ENCODE data around the gene TRPM7.
"Not testable (repeated sequence)": the region's sequence is repeated elsewhere in the genome, so short reads cannot be mapped to it uniquely, and the experiment has no call there.

DNA sequence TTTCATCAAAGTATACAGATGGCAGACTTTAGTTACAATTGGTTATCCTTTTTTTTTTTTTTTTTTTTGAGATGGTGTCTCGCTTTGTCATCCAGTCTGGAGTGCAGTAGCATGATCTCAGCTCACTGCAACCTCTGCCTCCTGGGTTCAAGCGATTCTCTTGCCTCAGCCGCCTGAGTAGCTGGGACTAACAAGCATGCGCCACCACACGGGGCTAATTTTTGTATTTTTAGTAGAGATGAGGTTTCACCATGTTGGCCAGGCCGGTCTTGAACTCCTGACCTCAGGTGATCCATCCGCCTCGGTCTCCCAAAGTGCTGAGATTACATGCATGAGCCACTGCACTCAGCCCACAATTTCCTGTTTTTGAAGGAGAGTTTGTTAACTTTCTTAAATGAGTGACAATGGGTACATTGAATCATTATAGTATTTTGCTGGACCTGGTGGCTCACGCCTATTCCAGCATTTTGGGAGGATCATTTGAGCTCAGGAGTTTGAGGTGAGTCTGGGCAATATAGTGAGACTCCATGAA lies 8.1 kb upstream of the TRPM7 start:
- TF ChIP-seq, protein P1, sequence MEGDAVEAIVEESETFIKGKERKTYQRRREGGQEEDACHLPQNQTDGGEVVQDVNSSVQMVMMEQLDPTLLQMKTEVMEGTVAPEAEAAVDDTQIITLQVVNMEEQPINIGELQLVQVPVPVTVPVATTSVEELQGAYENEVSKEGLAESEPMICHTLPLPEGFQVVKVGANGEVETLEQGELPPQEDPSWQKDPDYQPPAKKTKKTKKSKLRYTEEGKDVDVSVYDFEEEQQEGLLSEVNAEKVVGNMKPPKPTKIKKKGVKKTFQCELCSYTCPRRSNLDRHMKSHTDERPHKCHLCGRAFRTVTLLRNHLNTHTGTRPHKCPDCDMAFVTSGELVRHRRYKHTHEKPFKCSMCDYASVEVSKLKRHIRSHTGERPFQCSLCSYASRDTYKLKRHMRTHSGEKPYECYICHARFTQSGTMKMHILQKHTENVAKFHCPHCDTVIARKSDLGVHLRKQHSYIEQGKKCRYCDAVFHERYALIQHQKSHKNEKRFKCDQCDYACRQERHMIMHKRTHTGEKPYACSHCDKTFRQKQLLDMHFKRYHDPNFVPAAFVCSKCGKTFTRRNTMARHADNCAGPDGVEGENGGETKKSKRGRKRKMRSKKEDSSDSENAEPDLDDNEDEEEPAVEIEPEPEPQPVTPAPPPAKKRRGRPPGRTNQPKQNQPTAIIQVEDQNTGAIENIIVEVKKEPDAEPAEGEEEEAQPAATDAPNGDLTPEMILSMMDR (IDR thresholded peaks at IDR 0.05; ENCODE audit: low read depth, low read length, poor library complexity, severe bottlenecking) = not testable (repeated sequence)
- TF ChIP-seq EZH2phosphoT487 (IDR thresholded peaks at IDR 0.05; ENCODE audit: borderline replicate concordance, low read length) = not testable (repeated sequence)
